MCF 10A (cell line): Measurements from ENCODE around the gene ARHGEF2. TPM values are rescaled to one million over a fixed set of nuclear protein-coding genes. Genes with fewer than 3 reads are reported as not detected.
A peak's percentile ranks its signal among the peaks of the same experiment; 100 is the strongest.

ENCODE experiments used
- BruUV-seq: library from RNA; stranded (reverse); fragments of 400-500 nt; replicated peaks from 2 replicates; lab custom pipeline; 2021; lab: Mats Ljungman, UMichigan
- CTCF ChIA-PET: fragments of 300-600 bp; sonication (Branson Sonifier 250); formaldehyde crosslinking; extraction: SDS; loops from one replicate; lab custom pipeline; 2021; ENCODE audit warnings: antibody characterized with exemption, inconsistent platforms; lab: Yijun Ruan, JAX
- POLR2A ChIA-PET: fragments of 300-600, 350-650 bp; sonication (Branson Sonifier 250); formaldehyde crosslinking; extraction: SDS; loops from one replicate; lab custom pipeline; 2020; ENCODE audit warnings: antibody characterized with exemption, inconsistent platforms; lab: Yijun Ruan, JAX
- DNase-seq: peaks from one replicate; pipeline ENCODE4 v3.0.0-alpha.2; 2018; ENCODE audit not compliant: unreplicated experiment
- H3K27ac Mint-ChIP-seq: one replicate; pipeline ENCODE4 v1.8.0; 2022; ENCODE audit warnings: mild to moderate bottlenecking, low read depth, mixed read lengths; ENCODE audit not compliant: unreplicated experiment
- H3K27me3 Mint-ChIP-seq: one replicate; pipeline ENCODE4 v1.8.0; 2022; ENCODE audit warnings: mixed read lengths; ENCODE audit not compliant: insufficient read depth, unreplicated experiment
- H3K36me3 Mint-ChIP-seq: one replicate; pipeline ENCODE4 v1.8.0; 2022; ENCODE audit warnings: mild to moderate bottlenecking, moderate library complexity, mixed read lengths; ENCODE audit not compliant: insufficient read depth, unreplicated experiment
- H3K4me1 Mint-ChIP-seq: one replicate; pipeline ENCODE4 v1.8.0; 2022; ENCODE audit warnings: mixed read lengths; ENCODE audit not compliant: insufficient read depth, unreplicated experiment
- H3K4me3 Mint-ChIP-seq: one replicate; pipeline ENCODE4 v1.8.0; 2022; ENCODE audit warnings: mild to moderate bottlenecking, moderate library complexity, mixed read lengths; ENCODE audit not compliant: unreplicated experiment
- H3K9me3 Mint-ChIP-seq: one replicate; pipeline ENCODE4 v1.8.0; 2022; ENCODE audit warnings: mixed read lengths; ENCODE audit not compliant: unreplicated experiment
- CTCF ChIP-seq: fragments of 200-600 bp; IDR thresholded peaks from one replicate; pipeline ENCODE4 v1.8.0; 2022; ENCODE audit warnings: antibody characterized with exemption, mild to moderate bottlenecking; ENCODE audit not compliant: unreplicated experiment
- intact Hi-C: fragments of 100-400 bp; cut with micrococcal nuclease; formaldehyde crosslinking; loops from 2 replicates; pipeline ENCODE4 v1.14.1; 2022
- total RNA-seq: library from RNA; stranded (reverse); gene quantifications from 2 replicates; pipeline ENCODE4 v1.2.3, GENCODE V29; 2022

Gene ARHGEF2
- total RNA-seq, 1 experiment from 2014 or later, result 498 TPM

GRCh38 chr1:156002188-156002911, 24.0 kb upstream of the ARHGEF2 start:
- DNase-seq, result no peak
- H3K27ac Mint-ChIP-seq, result peak overlapping the region; percentile 94
- H3K4me1 Mint-ChIP-seq, result peaks cover 41% of the 10 kb centered on the region
- BruUV-seq, result no TSS peak
- ChIA-PET CTCF (interaction anchor here (0.5 to 7.9 kb wide), 21 partner anchors 12 to 795 kb away, joined by 3 to 71 read pairs (median 5); partner anchors contain the start of gene PMF1), POLR2A (interaction anchor here (0.6 to 6.0 kb wide), 16 partner anchors 8 to 280 kb away, joined by 3 to 61 read pairs (median 5); partner anchors contain the start of genes ARHGEF2, KHDC4, SMG5 and SSR2)
- no peak for TF ChIP-seq CTCF
- H3K4me3 Mint-ChIP-seq, result peak overlapping the region; percentile 74
- H3K9me3 Mint-ChIP-seq, result no peaks in the 10 kb centered on the region
- intact Hi-C loops, result loop anchor here (1.0 to 5.0 kb wide), 3 partner anchors 52 to 375 kb away; partner anchors contain the start of gene LAMTOR2
- no peaks in the 10 kb centered on the region for H3K27me3 Mint-ChIP-seq
- H3K36me3 Mint-ChIP-seq, result peaks cover 4% of the 10 kb centered on the region

GRCh38 chr1:156001662-156002171, 23.4 kb upstream of the ARHGEF2 start:
- CTCF ChIA-PET, result interaction anchor here (0.6 to 7.9 kb wide), 17 partner anchors 11 to 795 kb away, joined by 3 to 71 read pairs (median 5); partner anchors contain the start of gene PMF1
- Mint-ChIP-seq H3K27ac (peak overlapping the region; percentile 94), H3K4me1 (peaks cover 38% of the 10 kb centered on the region), H3K4me3 (peak overlapping the region; percentile 74), H3K27me3 (no peaks in the 10 kb centered on the region), H3K9me3 (no peaks in the 10 kb centered on the region), H3K36me3 (no peaks in the 10 kb centered on the region)
- POLR2A ChIA-PET, result interaction anchor here (0.6 to 6.0 kb wide), 16 partner anchors 7 to 281 kb away, joined by 3 to 61 read pairs (median 4); partner anchors contain the start of genes ARHGEF2, KHDC4, LAMTOR2 and SMG5
- TF ChIP-seq CTCF, result peak; percentile 14
- intact Hi-C loops, result loop anchor here (1.0 to 5.0 kb wide), 4 partner anchors 53 to 376 kb away; partner anchors contain the start of gene LAMTOR2
- no TSS peak for BruUV-seq
- DNase-seq, result no peak

GRCh38 chr1:156001021-156001661, 22.8 kb upstream of the ARHGEF2 start:
- CTCF ChIA-PET, result interaction anchor here (0.5 to 7.9 kb wide), 13 partner anchors 11 to 794 kb away, joined by 3 to 71 read pairs (median 3); no protein-coding TSS in a partner anchor
- Mint-ChIP-seq H3K27me3 (no peaks in the 10 kb centered on the region), H3K36me3 (no peaks in the 10 kb centered on the region), H3K4me1 (peaks cover 35% of the 10 kb centered on the region), H3K4me3 (peak overlapping the region; percentile 74), H3K9me3 (no peaks in the 10 kb centered on the region), H3K27ac (peak overlapping the region; percentile 94)
- no peak for DNase-seq
- POLR2A ChIA-PET, result interaction anchor here (0.6 to 6.0 kb wide), 15 partner anchors 10 to 201 kb away, joined by 3 to 61 read pairs (median 4); partner anchors contain the start of genes ARHGEF2, KHDC4, LAMTOR2 and SSR2
- intact Hi-C loops, result loop anchor here (1.0 to 5.0 kb wide), 2 partner anchors 65 to 376 kb away; no protein-coding TSS in a partner anchor
- TF ChIP-seq CTCF, result no peak
- BruUV-seq, result no TSS peak
